ENCODE data around the gene FRAS1.
A peak's percentile ranks its signal among the peaks of the same experiment; 100 is the strongest.

FRAS1 gene

DNA sequence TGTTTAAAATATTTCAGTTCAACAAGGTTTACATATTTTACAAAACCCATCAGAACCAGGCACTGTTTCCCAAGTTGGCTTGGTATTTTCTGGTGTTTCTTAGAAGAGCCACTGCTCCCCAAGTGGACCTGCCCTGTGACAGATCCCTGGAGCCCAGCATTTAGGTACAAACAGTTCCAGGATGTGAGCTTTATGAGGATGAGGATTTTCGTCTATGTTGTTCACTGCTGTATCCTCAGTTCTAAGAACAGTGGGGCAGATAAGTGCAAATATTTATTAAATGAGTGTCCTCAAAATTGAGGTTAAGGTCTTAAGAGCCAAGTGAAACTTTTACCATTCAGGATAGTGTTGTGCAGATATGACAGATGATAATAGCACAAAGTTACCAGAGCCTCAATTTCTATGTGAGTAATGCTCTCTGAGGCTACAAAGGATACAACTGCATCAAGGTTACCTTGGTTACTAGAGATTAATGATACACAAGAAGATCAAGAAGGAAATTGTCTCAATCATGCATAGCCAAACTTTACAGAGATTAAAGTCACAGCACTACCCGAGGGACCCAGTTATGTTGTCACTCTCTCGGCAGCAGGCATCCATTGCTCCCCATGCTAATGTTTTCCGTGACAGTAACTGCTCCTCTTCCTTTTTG lies 531.9 kb downstream of the FRAS1 start:
- POLR2A ChIA-PET = no interaction called here
- DNase-seq (ENCODE audit: extremely low spot score) = no peak
- TF ChIP-seq, protein P1, sequence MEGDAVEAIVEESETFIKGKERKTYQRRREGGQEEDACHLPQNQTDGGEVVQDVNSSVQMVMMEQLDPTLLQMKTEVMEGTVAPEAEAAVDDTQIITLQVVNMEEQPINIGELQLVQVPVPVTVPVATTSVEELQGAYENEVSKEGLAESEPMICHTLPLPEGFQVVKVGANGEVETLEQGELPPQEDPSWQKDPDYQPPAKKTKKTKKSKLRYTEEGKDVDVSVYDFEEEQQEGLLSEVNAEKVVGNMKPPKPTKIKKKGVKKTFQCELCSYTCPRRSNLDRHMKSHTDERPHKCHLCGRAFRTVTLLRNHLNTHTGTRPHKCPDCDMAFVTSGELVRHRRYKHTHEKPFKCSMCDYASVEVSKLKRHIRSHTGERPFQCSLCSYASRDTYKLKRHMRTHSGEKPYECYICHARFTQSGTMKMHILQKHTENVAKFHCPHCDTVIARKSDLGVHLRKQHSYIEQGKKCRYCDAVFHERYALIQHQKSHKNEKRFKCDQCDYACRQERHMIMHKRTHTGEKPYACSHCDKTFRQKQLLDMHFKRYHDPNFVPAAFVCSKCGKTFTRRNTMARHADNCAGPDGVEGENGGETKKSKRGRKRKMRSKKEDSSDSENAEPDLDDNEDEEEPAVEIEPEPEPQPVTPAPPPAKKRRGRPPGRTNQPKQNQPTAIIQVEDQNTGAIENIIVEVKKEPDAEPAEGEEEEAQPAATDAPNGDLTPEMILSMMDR (IDR thresholded peaks at IDR 0.05; ENCODE audit: control extremely low read depth, extremely low read depth, low read depth, missing control alignments) = no peak
- CTCF ChIA-PET = interaction anchor here (0.9 kb wide), 1 partner anchor 20 kb away, joined by 3 read pairs; no protein-coding TSS in a partner anchor

DNA sequence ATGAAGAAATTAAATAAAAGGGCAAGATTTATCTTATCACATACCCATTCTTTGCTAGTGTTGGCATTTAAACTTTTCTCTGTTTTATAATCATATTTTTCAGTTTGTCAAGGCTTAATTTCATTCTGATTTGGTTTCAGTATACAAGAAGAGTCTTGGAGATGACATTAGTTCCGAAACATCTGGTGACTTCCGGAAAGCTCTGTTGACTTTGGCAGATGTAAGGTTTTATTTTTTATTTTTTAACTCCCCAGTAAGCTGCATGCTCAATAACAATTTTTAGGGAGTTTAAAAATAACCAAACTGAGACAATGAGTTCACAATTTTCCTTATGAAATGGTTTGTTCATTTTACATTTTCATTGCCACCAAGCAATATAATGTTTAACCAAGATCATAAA lies 534.3 kb downstream of the FRAS1 start:
- TF ChIP-seq, protein P1 (IDR thresholded peaks at IDR 0.05; ENCODE audit: control extremely low read depth, extremely low read depth, low read depth, missing control alignments) = no peak
- no peak for DNase-seq (ENCODE audit: extremely low spot score)
- ChIA-PET CTCF (interaction anchor here (1.4 to 4.6 kb wide), 6 partner anchors 8 to 104 kb away, joined by 3 to 19 read pairs (median 4); no protein-coding TSS in a partner anchor), POLR2A (no interaction called here)

DNA sequence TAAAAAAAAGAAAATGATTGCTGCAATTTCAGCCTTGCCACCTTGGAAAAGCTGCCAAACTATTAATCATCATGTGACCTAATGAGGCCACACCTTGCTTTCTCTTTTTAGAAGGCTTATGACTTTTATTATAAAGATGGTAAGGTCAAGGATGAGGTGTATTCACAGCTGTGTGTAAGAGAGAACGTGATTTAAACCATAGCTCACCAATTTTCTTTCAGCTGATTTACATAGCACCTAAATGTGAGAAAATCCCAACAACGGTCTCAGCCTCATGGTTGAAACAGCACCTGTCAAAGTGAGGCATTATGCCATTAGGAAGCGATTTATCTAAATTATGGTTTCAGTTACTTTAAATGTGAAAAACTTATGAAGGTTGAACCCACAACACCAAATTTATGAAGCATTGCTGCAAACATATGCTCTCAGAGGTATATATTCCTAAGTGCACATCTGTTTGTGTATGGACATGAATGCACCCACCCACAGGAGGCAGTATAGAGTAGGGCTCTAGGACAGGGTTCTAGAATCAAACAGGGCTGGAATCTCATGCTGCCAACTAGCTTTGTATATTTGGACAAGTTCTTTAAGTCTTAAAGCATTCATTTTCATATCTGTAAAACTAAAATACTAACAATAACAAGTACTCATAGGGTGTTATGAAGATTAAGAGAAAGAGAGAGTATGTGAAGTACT lies 535.1 kb downstream of the FRAS1 start:
- DNase-seq (ENCODE audit: extremely low spot score) = no peak
- TF ChIP-seq, protein P1 (IDR thresholded peaks at IDR 0.05; ENCODE audit: control extremely low read depth, extremely low read depth, low read depth, missing control alignments) = peak; percentile 18
- CTCF ChIA-PET = interaction anchor here (1.4 to 4.6 kb wide), 7 partner anchors 8 to 105 kb away, joined by 3 to 19 read pairs (median 5); no protein-coding TSS in a partner anchor
- POLR2A ChIA-PET = no interaction called here
